RWPE2 (cell line): ENCODE results near the gene CCDC194.

Source experiments
- ATAC-seq: fragments of 200-7000 bp; cut with Tn5 transposase; 3 replicates; pipeline ENCODE4 v1.9.1; 2021; ENCODE audit warnings: low read depth
- DNase-seq: peaks from one replicate; pipeline ENCODE4 v3.0.0-alpha.2; 2020; ENCODE audit warnings: low spot score
- H3K27ac ChIP-seq: fragments of 450-650 bp; 2 replicates; pipeline ENCODE4 v1.5.1; 2017; ENCODE audit warnings: mild to moderate bottlenecking; ENCODE audit not compliant: poor library complexity, severe bottlenecking
- H3K27me3 ChIP-seq: fragments of 250-450 bp; sonication (Bioruptor Pico); 2 replicates; pipeline ENCODE4 v1.5.1; 2021; ENCODE audit warnings: mild to moderate bottlenecking, moderate library complexity; ENCODE audit not compliant: insufficient read depth, poor library complexity, severe bottlenecking
- H3K36me3 ChIP-seq: fragments of 250-450 bp; sonication (Bioruptor Pico); 2 replicates; pipeline ENCODE4 v1.5.1; 2020; ENCODE audit warnings: low read depth, mild to moderate bottlenecking, moderate library complexity
- H3K4me1 ChIP-seq: fragments of 250-450 bp; sonication (Bioruptor Pico); 2 replicates; pipeline ENCODE4 v1.5.1; 2021; ENCODE audit warnings: mild to moderate bottlenecking, moderate library complexity; ENCODE audit not compliant: insufficient read depth, poor library complexity, severe bottlenecking
- H3K4me3 ChIP-seq: fragments of 250-450 bp; sonication (Bioruptor Pico); 2 replicates; pipeline ENCODE4 v1.5.1; 2021; ENCODE audit warnings: mild to moderate bottlenecking, moderate library complexity; ENCODE audit not compliant: severe bottlenecking
- H3K9me3 ChIP-seq: fragments of 250-450 bp; sonication (Bioruptor Pico); 2 replicates; pipeline ENCODE4 v1.5.1; 2021; ENCODE audit warnings: mild to moderate bottlenecking, moderate library complexity; ENCODE audit not compliant: severe bottlenecking
- CTCF ChIP-seq: fragments of 450-650 bp; IDR thresholded peaks from one replicate; pipeline ENCODE4 v1.5.1; 2017; ENCODE audit warnings: mild to moderate bottlenecking, moderate library complexity; ENCODE audit not compliant: poor library complexity, severe bottlenecking

The CCDC194 gene

GRCh38 chr19:17423429-17424208, 29.6 kb upstream of the CCDC194 start:
- no peak for ATAC-seq
- DNase-seq = no peak

GRCh38 chr19:17421942-17422341, 27.9 kb upstream of the CCDC194 start:
- Histone ChIP-seq H3K4me3 (no peak overlapping the region), H3K27me3 (no peaks in the 10 kb centered on the region), H3K4me1 (no peaks in the 10 kb centered on the region), H3K9me3 (no peaks in the 10 kb centered on the region), H3K27ac (no peak overlapping the region), H3K36me3 (peaks cover 22% of the 10 kb centered on the region)
- DNase-seq = no peak
- TF ChIP-seq CTCF = no peak
- no peak for ATAC-seq

More at GRCh38 chr19:17423429-17424208, 29.6 kb upstream of the CCDC194 start:
- H3K36me3 ChIP-seq = peaks cover 22% of the 10 kb centered on the region
- no peak for TF ChIP-seq CTCF
- H3K4me3 ChIP-seq = no peak overlapping the region
- no peaks in the 10 kb centered on the region for H3K27me3 ChIP-seq
- H3K4me1 ChIP-seq = no peaks in the 10 kb centered on the region
- no peaks in the 10 kb centered on the region for H3K9me3 ChIP-seq
- no peak overlapping the region for H3K27ac ChIP-seq

GRCh38 chr19:17420475-17420924, 26.5 kb upstream of the CCDC194 start:
- peak overlapping the region; percentile 50 for H3K27ac ChIP-seq
- H3K4me1 ChIP-seq = no peaks in the 10 kb centered on the region
- H3K4me3 ChIP-seq = peak overlapping the region; percentile 63
- ATAC-seq (peak; percentile 47; the same call in 1 of the 3 replicates), DNase-seq (no peak)
- peak; percentile 33 for TF ChIP-seq CTCF
- no peaks in the 10 kb centered on the region for H3K27me3 ChIP-seq
- H3K36me3 ChIP-seq = peaks cover 22% of the 10 kb centered on the region
- no peaks in the 10 kb centered on the region for H3K9me3 ChIP-seq

GRCh38 chr19:17419621-17420474, 25.9 kb upstream of the CCDC194 start, which contains the start of gene MVB12A:
TSS of gene MVB12A (plus strand) at chr19:17420047. CDS start at chr19:17420136, 89 bp downstream.
- peak; percentile 97 for DNase-seq
- TF ChIP-seq CTCF = no peak
- Histone ChIP-seq H3K36me3 (peaks cover 22% of the 10 kb centered on the region), H3K27ac (peak within 1 kb of the TSS; percentile 50), H3K4me1 (no peaks in the 10 kb centered on the region), H3K9me3 (no peaks in the 10 kb centered on the region), H3K4me3 (peak within 1 kb of the TSS; percentile 63), H3K27me3 (no peaks in the 10 kb centered on the region)
- peak; percentile 89 for ATAC-seq
